Osteoblast (primary cell): ENCODE measurements around the gene CLDN7. TPM values are rescaled to one million over a fixed set of nuclear protein-coding genes. Genes with fewer than 3 reads are reported as not detected.

Experiments
- DNase-seq: peaks from one replicate; pipeline ENCODE4 v3.0.0; 2011; ENCODE audit warnings: low spot score, mixed read lengths; ENCODE audit not compliant: insufficient read length; ENCODE audit errors: missing footprints
- H2AFZ ChIP-seq: 2 replicates; pipeline ENCODE4 v1.6.0; 2011; ENCODE audit warnings: mild to moderate bottlenecking, low read length
- H3K27ac ChIP-seq: 2 replicates; pipeline ENCODE4 v1.5.1; 2011; ENCODE audit warnings: mild to moderate bottlenecking, low read depth, low read length, moderate library complexity
- H3K27me3 ChIP-seq: 2 replicates; pipeline ENCODE4 v1.6.0; 2012; ENCODE audit warnings: mild to moderate bottlenecking, control low read depth, inconsistent platforms, low read length, moderate library complexity; ENCODE audit not compliant: insufficient read depth
- H3K36me3 ChIP-seq: 2 replicates; pipeline ENCODE4 v1.5.1; 2011; ENCODE audit warnings: mild to moderate bottlenecking, low read length, control low read depth, moderate library complexity; ENCODE audit not compliant: insufficient read depth
- H3K4me1 ChIP-seq: 2 replicates; pipeline ENCODE4 v1.5.1; 2011; ENCODE audit warnings: mild to moderate bottlenecking, low read length, control low read depth, moderate library complexity; ENCODE audit not compliant: insufficient read depth
- H3K4me2 ChIP-seq: 2 replicates; pipeline ENCODE4 v1.6.0; 2011; ENCODE audit warnings: mild to moderate bottlenecking, low read length; ENCODE audit not compliant: insufficient read depth
- H3K4me3 ChIP-seq: fragments of 200-600 bp; sonication (generic); 3 replicates; pipeline ENCODE4 v1.5.1; 2012; ENCODE audit warnings: mild to moderate bottlenecking, low read length, inconsistent platforms; ENCODE audit not compliant: insufficient read depth
- H3K79me2 ChIP-seq: 2 replicates; pipeline ENCODE4 v1.6.0; 2012; ENCODE audit warnings: mild to moderate bottlenecking, low read length, control low read depth, inconsistent platforms; ENCODE audit not compliant: insufficient read depth
- H3K9me3 ChIP-seq: 2 replicates; pipeline ENCODE4 v1.5.1; 2011; ENCODE audit warnings: low read depth, low read length, control low read depth
- H4K20me1 ChIP-seq: 2 replicates; pipeline ENCODE4 v1.6.0; 2012; ENCODE audit warnings: mild to moderate bottlenecking, low read length, control low read depth; ENCODE audit not compliant: insufficient read depth
- CTCF ChIP-seq: IDR thresholded peaks from 2 replicates; pipeline ENCODE4 v1.5.1; 2011; ENCODE audit warnings: mild to moderate bottlenecking, low read depth, low read length, moderate library complexity; ENCODE audit errors: extremely low read depth
- total RNA-seq: library from RNA; depleted of rRNA; stranded (reverse); fragments of >200 nt; gene quantifications from 2 replicates; pipeline ENCODE4 v1.2.3, GENCODE V29; 2012

The CLDN7 gene
- total RNA-seq, 1 donor, result 0.36 TPM

- Histone ChIP-seq H3K79me2 (peaks cover 45% of the 10 kb centered on the region), H3K4me3 (no peak overlapping the region), H3K36me3 (peaks cover 73% of the 10 kb centered on the region), H3K27me3 (no peaks in the 10 kb centered on the region), H3K4me2 (no peak overlapping the region), H2AFZ (no peak overlapping the region), H3K27ac (no peak overlapping the region), H3K9me3 (no peaks in the 10 kb centered on the region), H3K4me1 (peaks cover 20% of the 10 kb centered on the region), H4K20me1 (peaks cover 48% of the 10 kb centered on the region)
- TF ChIP-seq CTCF, result no peak
- DNase-seq, result no peak
Observed at GRCh38 chr17:7224110-7224509, 38.2 kb downstream of the CLDN7 start.

GRCh38 chr17:7223375-7223774 is 38.9 kb downstream of the CLDN7 start:
- Histone ChIP-seq H3K36me3 (peaks cover 66% of the 10 kb centered on the region), H3K4me2 (no peak overlapping the region)

GRCh38 chr17:7222972-7223292 is 39.3 kb downstream of the CLDN7 start:
- Histone ChIP-seq H3K27me3 (no peaks in the 10 kb centered on the region), H3K27ac (no peak overlapping the region), H3K36me3 (peaks cover 62% of the 10 kb centered on the region), H3K4me2 (no peak overlapping the region), H3K4me1 (peaks cover 26% of the 10 kb centered on the region), H4K20me1 (peaks cover 48% of the 10 kb centered on the region), H3K4me3 (no peak overlapping the region), H3K79me2 (peaks cover 39% of the 10 kb centered on the region), H3K9me3 (no peaks in the 10 kb centered on the region), H2AFZ (no peak overlapping the region)
- no peak for DNase-seq
- TF ChIP-seq CTCF, result no peak

More at GRCh38 chr17:7223375-7223774, 38.9 kb downstream of the CLDN7 start:
- H3K27me3 ChIP-seq, result no peaks in the 10 kb centered on the region
- H2AFZ ChIP-seq, result no peak overlapping the region
- no peak overlapping the region for H3K4me3 ChIP-seq
- H4K20me1 ChIP-seq, result peaks cover 48% of the 10 kb centered on the region
- peaks cover 21% of the 10 kb centered on the region for H3K4me1 ChIP-seq
- no peak for DNase-seq
- TF ChIP-seq CTCF, result no peak
- peaks cover 42% of the 10 kb centered on the region for H3K79me2 ChIP-seq
- no peaks in the 10 kb centered on the region for H3K9me3 ChIP-seq
- no peak overlapping the region for H3K27ac ChIP-seq

- DNase-seq, result no peak
- Histone ChIP-seq H3K36me3 (peaks cover 57% of the 10 kb centered on the region), H2AFZ (no peak overlapping the region), H3K79me2 (peaks cover 39% of the 10 kb centered on the region), H3K27me3 (no peaks in the 10 kb centered on the region), H3K9me3 (no peaks in the 10 kb centered on the region), H3K4me3 (no peak overlapping the region), H3K4me2 (no peak overlapping the region), H3K27ac (no peak overlapping the region), H4K20me1 (peaks cover 46% of the 10 kb centered on the region), H3K4me1 (peaks cover 30% of the 10 kb centered on the region)
- no peak for TF ChIP-seq CTCF
Observed at GRCh38 chr17:7222093-7222971, 39.9 kb downstream of the CLDN7 start.
